ENCODE measurements around the gene SUN5.
A peak's percentile ranks its signal among the peaks of the same experiment; 100 is the strongest.

The SUN5 gene

DNA sequence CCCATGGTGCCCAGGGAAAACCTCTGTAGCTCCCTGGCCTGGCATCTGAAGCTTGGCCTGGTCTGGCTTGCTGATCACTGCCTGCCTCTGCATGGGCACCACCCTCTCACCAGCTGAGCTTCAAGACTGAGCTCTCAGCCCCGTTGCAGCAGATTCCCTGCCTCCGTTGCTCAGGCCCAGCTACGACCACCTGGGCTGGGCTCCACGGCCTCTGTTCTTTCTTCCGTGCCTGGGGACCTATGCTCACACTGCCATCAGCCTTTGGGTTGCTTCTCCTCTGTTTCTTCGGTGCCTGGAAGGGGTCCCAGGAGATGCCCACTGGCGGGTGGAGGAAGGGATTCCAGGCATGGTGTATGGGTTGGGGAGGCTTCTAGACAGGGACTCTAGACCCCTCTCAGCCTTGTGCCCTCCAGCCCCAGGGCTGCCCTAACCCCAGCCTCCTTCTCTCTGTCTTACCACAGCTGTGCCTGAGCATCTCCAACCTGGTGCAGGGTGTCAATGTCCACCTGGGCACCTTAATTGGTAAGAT lies 12.4 kb upstream of the SUN5 start:
- Histone ChIP-seq H3K4me1 (ENCODE audit: insufficient read depth, poor library complexity, severe bottlenecking) (no peaks in the 10 kb centered on the region), H3K27me3 (ENCODE audit: insufficient read depth, poor library complexity, severe bottlenecking) (peaks cover 25% of the 10 kb centered on the region), H3K4me3 (ENCODE audit: severe bottlenecking) (no peak overlapping the region), H3K36me3 (ENCODE audit: low read depth) (no peaks in the 10 kb centered on the region), H3K9me3 (ENCODE audit: severe bottlenecking) (no peaks in the 10 kb centered on the region), H3K27ac (ENCODE audit: poor library complexity, severe bottlenecking) (no peak overlapping the region)
- TF ChIP-seq, protein P1, sequence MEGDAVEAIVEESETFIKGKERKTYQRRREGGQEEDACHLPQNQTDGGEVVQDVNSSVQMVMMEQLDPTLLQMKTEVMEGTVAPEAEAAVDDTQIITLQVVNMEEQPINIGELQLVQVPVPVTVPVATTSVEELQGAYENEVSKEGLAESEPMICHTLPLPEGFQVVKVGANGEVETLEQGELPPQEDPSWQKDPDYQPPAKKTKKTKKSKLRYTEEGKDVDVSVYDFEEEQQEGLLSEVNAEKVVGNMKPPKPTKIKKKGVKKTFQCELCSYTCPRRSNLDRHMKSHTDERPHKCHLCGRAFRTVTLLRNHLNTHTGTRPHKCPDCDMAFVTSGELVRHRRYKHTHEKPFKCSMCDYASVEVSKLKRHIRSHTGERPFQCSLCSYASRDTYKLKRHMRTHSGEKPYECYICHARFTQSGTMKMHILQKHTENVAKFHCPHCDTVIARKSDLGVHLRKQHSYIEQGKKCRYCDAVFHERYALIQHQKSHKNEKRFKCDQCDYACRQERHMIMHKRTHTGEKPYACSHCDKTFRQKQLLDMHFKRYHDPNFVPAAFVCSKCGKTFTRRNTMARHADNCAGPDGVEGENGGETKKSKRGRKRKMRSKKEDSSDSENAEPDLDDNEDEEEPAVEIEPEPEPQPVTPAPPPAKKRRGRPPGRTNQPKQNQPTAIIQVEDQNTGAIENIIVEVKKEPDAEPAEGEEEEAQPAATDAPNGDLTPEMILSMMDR (IDR thresholded peaks at IDR 0.05; ENCODE audit: poor library complexity, severe bottlenecking) = no peak
- DNase-seq (ENCODE audit: low spot score) (peak; percentile 70), ATAC-seq (ENCODE audit: low read depth) (0 out of 3 replicates have a peak, but pooled peaks have one; percentile 7)

DNA sequence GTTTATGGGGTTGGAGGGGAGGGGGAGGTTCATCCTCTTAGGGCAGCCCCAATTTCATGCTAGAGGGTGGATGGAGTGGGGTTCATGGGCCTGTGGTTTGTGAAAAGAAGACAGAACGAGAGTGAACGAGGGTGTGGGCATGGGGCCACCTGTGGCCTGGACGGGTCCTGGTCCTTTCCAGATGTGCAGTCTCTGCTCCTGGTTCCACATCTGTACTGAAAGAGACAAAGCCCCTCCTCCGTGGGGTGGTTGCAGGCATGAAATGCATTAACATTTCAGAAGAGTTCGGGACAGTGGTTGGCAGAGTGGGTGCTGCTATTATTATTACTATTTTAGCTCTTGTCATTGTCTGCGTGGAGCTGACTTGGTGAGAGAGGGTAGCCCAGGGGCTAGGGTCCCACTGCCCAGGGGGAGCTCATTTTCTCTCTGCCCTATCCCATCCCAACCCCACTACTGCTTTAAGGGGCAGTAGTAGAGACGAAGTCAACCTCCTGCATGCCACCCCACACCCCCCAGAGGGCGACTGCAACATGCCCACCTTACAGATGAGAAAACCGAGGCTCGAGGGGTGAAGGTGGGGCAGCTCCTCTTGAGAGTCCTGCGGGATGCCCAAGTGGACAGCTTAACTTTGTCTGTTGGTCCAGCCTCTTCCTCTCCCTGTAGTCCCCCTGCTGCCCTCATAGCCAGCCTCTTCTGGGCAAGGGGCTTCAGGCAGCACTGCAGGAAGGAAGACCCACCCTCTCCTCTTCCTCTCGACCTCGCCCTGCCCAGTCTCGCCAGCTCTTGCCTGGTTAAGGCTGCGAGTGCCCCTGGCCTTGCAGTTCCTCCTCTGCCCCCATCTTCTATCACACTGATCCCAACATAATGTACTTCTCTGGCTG lies 11.7 kb upstream of the SUN5 start:
- peak; percentile 70 for DNase-seq (ENCODE audit: low spot score)
- no peaks in the 10 kb centered on the region for H3K36me3 ChIP-seq (ENCODE audit: low read depth)
- ATAC-seq (ENCODE audit: low read depth) = no peak
- no peak overlapping the region for H3K27ac ChIP-seq (ENCODE audit: poor library complexity, severe bottlenecking)
- H3K4me1 ChIP-seq (ENCODE audit: insufficient read depth, poor library complexity, severe bottlenecking) = no peaks in the 10 kb centered on the region
- H3K27me3 ChIP-seq (ENCODE audit: insufficient read depth, poor library complexity, severe bottlenecking) = peaks cover 32% of the 10 kb centered on the region
- no peaks in the 10 kb centered on the region for H3K9me3 ChIP-seq (ENCODE audit: severe bottlenecking)
- H3K4me3 ChIP-seq (ENCODE audit: severe bottlenecking) = no peak overlapping the region
- TF ChIP-seq, protein P1 (IDR thresholded peaks at IDR 0.05; ENCODE audit: poor library complexity, severe bottlenecking) = no peak

DNA sequence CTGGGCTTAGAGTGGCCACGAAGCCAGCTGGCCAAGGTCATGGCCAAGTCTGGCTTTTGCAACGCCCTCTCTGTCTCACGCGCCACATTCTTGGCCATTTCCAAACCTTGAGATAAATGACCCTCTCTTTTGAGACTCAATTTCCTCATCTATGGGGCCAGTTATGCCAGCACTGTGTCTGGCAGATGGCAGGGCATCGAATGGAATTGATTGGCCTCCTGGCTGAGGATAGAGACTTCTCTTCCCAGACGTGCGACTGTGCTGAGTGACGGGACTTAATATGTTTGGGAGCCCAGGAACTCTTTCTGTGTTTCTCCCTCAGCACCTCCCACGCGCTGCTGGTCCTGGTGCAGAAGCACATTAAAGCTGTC lies 10.9 kb upstream of the SUN5 start:
- Histone ChIP-seq H3K27me3 (ENCODE audit: insufficient read depth, poor library complexity, severe bottlenecking) (peaks cover 40% of the 10 kb centered on the region), H3K36me3 (ENCODE audit: low read depth) (no peaks in the 10 kb centered on the region), H3K27ac (ENCODE audit: poor library complexity, severe bottlenecking) (no peak overlapping the region), H3K9me3 (ENCODE audit: severe bottlenecking) (no peaks in the 10 kb centered on the region), H3K4me1 (ENCODE audit: insufficient read depth, poor library complexity, severe bottlenecking) (no peaks in the 10 kb centered on the region), H3K4me3 (ENCODE audit: severe bottlenecking) (no peak overlapping the region)
- no peak for ATAC-seq (ENCODE audit: low read depth)
- TF ChIP-seq, protein P1 (IDR thresholded peaks at IDR 0.05; ENCODE audit: poor library complexity, severe bottlenecking) = no peak
- peak; percentile 55 for DNase-seq (ENCODE audit: low spot score)

DNA sequence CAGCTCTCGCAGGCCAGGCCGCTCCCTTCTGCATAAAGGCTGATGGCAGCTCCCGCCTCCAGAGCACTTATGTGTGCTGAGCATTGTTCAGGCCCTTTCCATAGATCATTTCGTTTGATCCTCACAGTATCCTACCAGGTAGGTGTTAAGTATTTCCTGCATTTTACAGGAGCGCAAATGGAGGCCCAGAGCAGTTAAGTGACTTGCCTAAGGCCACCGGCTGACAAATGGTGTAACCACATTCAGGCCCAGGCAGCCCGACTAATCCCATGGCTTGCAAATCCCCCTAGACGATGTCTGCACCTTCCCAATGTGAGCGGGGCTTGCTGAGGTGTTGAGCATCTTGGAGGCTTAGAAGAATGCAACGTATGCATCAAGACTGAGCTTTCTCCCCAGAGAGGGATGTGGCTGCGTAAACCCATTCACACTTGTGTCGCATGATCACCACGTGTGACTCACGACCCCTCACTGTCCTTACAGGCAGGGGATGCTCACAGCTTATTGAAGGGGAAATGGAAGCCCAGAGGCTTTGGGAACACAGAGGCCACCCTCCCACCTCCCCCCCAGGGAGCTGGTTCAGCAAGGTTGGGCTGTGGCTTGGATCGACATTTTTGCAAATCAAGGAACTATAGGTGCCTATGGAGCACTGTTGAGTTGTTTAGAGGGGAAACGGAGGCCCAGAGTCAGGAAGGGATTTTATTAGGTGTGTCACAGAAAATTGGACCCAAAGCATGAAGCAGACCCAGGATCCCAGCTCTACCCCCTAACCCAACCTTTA lies 10.3 kb upstream of the SUN5 start:
- no peak overlapping the region for H3K4me3 ChIP-seq (ENCODE audit: severe bottlenecking)
- TF ChIP-seq, protein P1 (IDR thresholded peaks at IDR 0.05; ENCODE audit: poor library complexity, severe bottlenecking) = no peak
- H3K27me3 ChIP-seq (ENCODE audit: insufficient read depth, poor library complexity, severe bottlenecking) = peaks cover 46% of the 10 kb centered on the region
- no peaks in the 10 kb centered on the region for H3K36me3 ChIP-seq (ENCODE audit: low read depth)
- no peaks in the 10 kb centered on the region for H3K9me3 ChIP-seq (ENCODE audit: severe bottlenecking)
- no peak overlapping the region for H3K27ac ChIP-seq (ENCODE audit: poor library complexity, severe bottlenecking)
- ATAC-seq (ENCODE audit: low read depth) = no peak
- DNase-seq (ENCODE audit: low spot score) = no peak
- H3K4me1 ChIP-seq (ENCODE audit: insufficient read depth, poor library complexity, severe bottlenecking) = no peaks in the 10 kb centered on the region

Measured in RWPE2 (cell line).